Gastroesophageal sphincter (tissue), 4 donors: ENCODE measurements around the gene ADAR. TPM values are rescaled to one million over a fixed set of nuclear protein-coding genes. Genes with fewer than 3 reads are reported as not detected.

Experiments used
- ATAC-seq: fragments of 150-250 bp; one replicate; pipeline ENCODE4 v1.9.1; 2016; ENCODE audit warnings: mild to moderate bottlenecking, moderate library complexity
- H3K27ac ChIP-seq, 4 donors: fragments of 200-600 bp; sonication (generic) in 3 of 4; 1 replicate in 3 of 4; 2 replicates in 1 of 4; pipeline ENCODE4 v1.5.1; 2016 to 2019
- H3K27me3 ChIP-seq: fragments of 200-600 bp; sonication (generic); one replicate; pipeline ENCODE4 v1.5.1; 2019
- H3K36me3 ChIP-seq, 2 donors: fragments of 200-600 bp; sonication (generic); one replicate each; pipeline ENCODE4 v1.5.1; 2019; ENCODE audit warnings: control low read depth in 1 of 2
- H3K4me1 ChIP-seq, 3 donors: fragments of 200-600 bp; sonication (generic); 1 replicate in 2 of 3; 2 replicates in 1 of 3; pipeline ENCODE4 v1.5.1; 2016 to 2019; ENCODE audit warnings: control low read depth in 2 of 3
- H3K4me3 ChIP-seq, 2 donors: fragments of 200-600 bp; sonication (generic); one replicate each; pipeline ENCODE4 v1.5.1; 2019; ENCODE audit warnings: mild to moderate bottlenecking in 1 of 2, moderate library complexity in 1 of 2
- H3K9me3 ChIP-seq, 3 donors: fragments of 200-600 bp; sonication (generic); one replicate each; pipeline ENCODE4 v1.5.1; 2017 to 2019; ENCODE audit warnings: control low read depth in 2 of 3
- EP300 ChIP-seq: sonication (generic); formaldehyde crosslinking; IDR thresholded peaks from one replicate; pipeline ENCODE4 v1.6.1; 2017; ENCODE audit warnings: antibody characterized with exemption, mild to moderate bottlenecking
- POLR2A ChIP-seq, 2 donors: fragments of 450-650 bp; IDR thresholded peaks; one replicate each; pipeline ENCODE4 v1.6.1; 2017; ENCODE audit warnings: antibody characterized with exemption in 2 of 2, mild to moderate bottlenecking in 2 of 2, moderate library complexity in 1 of 2
- POLR2AphosphoS5 ChIP-seq: sonication (generic); formaldehyde crosslinking; IDR thresholded peaks from one replicate; pipeline ENCODE4 v1.6.1; 2017; ENCODE audit warnings: antibody characterized with exemption
- WGBS, 2 donors: methylation state at CpG; one replicate each; pipeline ENCODE4 v1.1.5; 2018; ENCODE audit warnings: low coverage in 1 of 2; 5-methylcytosine and 5-hydroxymethylcytosine counted together
- total RNA-seq, 4 donors: library from RNA; depleted of rRNA; stranded (reverse); fragments of >200 nt; gene quantifications; one replicate each; pipeline ENCODE4 v1.1.0, GENCODE V29; 2016
- TF ChIP-seq, protein P1 (sequence below), 4 experiments: fragments of 200-600 bp in 2 of 4; fragments of 450-650 bp in 2 of 4; sonication (generic) in 1 of 4; IDR thresholded peaks; one replicate each; pipeline ENCODE4 v1.5.1; 2017 to 2019; ENCODE audit warnings: antibody characterized with exemption in 4 of 4, mild to moderate bottlenecking in 2 of 4, moderate library complexity in 2 of 4

ADAR gene
- total RNA-seq, 4 donors from 2014 or later, result 71.0 to 108 (median 90.4) TPM

DNA sequence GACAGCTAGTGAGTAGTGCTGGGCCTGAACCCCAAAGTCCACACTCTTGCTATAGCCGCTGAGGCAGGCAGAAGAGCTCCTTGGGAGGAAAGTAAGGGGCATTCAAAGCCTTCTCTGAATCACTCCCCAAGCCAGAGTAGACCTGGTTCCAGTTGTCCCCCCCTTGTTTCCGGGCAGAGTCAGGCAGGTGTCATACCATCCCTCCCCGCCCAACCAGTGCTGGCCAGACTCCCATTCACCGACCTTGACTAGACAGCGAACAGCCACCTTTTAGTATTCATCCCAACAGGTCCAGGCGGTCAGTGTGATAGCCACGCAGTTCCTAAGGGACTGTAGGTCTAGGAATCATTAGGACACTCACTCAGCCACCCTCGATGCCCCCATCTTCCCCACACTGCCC, 28.6 kb downstream of the ADAR start:
- H3K27me3 ChIP-seq, result no peaks in the 10 kb centered on the region
- peaks cover 0 to 25% (median 4%) of the 10 kb centered on the region in 3 donors for H3K4me1 ChIP-seq
- no peaks in the 10 kb centered on the region for H3K9me3 ChIP-seq
- no peak overlapping the region for H3K4me3 ChIP-seq
- peaks cover 2 to 67% of the 10 kb centered on the region in 2 donors for H3K36me3 ChIP-seq
- 60 to 88% methylated on average over 1 to 6 of the region's 8 CpGs for WGBS, 2 donors
- no peak overlapping the region for H3K27ac ChIP-seq
- TF ChIP-seq, protein P1, sequence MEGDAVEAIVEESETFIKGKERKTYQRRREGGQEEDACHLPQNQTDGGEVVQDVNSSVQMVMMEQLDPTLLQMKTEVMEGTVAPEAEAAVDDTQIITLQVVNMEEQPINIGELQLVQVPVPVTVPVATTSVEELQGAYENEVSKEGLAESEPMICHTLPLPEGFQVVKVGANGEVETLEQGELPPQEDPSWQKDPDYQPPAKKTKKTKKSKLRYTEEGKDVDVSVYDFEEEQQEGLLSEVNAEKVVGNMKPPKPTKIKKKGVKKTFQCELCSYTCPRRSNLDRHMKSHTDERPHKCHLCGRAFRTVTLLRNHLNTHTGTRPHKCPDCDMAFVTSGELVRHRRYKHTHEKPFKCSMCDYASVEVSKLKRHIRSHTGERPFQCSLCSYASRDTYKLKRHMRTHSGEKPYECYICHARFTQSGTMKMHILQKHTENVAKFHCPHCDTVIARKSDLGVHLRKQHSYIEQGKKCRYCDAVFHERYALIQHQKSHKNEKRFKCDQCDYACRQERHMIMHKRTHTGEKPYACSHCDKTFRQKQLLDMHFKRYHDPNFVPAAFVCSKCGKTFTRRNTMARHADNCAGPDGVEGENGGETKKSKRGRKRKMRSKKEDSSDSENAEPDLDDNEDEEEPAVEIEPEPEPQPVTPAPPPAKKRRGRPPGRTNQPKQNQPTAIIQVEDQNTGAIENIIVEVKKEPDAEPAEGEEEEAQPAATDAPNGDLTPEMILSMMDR (IDR thresholded peaks at IDR 0.05), result no peak
- TF ChIP-seq POLR2A (IDR thresholded peaks at IDR 0.05) (no peak), POLR2AphosphoS5 (no peak), EP300 (no peak)
- no peak for ATAC-seq

DNA sequence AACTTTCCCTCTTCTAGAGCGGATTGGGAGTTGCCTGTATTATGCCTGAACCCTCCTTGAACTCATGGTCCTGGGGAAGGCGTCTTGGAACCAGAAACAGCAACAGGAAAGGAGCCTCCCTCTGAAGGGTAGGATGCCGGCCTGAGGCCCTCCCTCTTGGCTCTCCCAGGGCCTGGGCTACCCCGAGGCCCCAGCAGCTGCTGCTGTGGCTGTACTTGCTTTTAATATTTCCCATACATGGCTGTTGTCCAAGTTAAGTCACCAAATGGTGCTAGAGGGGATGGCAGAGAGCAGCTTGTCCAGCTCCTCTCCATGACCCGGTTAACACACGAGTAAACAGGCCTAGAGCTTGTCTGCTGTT, 29.9 kb downstream of the ADAR start:
- 13 to 35% methylated on average over 2 to 4 of the region's 6 CpGs for WGBS, 2 donors
- no peaks in the 10 kb centered on the region for H3K27me3 ChIP-seq
- peak overlapping the region in 1 of 4 donors; percentile 17 for H3K27ac ChIP-seq
- TF ChIP-seq, protein P1 (IDR thresholded peaks at IDR 0.05), result no peak
- TF ChIP-seq EP300, result no peak
- TF ChIP-seq POLR2A (IDR thresholded peaks at IDR 0.05), result no peak
- TF ChIP-seq POLR2AphosphoS5, result no peak
- H3K4me3 ChIP-seq, result no peak overlapping the region
- H3K4me1 ChIP-seq, result peaks cover 0 to 16% (median 4%) of the 10 kb centered on the region in 3 donors
- peaks cover 0 to 53% of the 10 kb centered on the region in 2 donors for H3K36me3 ChIP-seq
- H3K9me3 ChIP-seq, result no peaks in the 10 kb centered on the region
- peak; percentile 39 for ATAC-seq

DNA sequence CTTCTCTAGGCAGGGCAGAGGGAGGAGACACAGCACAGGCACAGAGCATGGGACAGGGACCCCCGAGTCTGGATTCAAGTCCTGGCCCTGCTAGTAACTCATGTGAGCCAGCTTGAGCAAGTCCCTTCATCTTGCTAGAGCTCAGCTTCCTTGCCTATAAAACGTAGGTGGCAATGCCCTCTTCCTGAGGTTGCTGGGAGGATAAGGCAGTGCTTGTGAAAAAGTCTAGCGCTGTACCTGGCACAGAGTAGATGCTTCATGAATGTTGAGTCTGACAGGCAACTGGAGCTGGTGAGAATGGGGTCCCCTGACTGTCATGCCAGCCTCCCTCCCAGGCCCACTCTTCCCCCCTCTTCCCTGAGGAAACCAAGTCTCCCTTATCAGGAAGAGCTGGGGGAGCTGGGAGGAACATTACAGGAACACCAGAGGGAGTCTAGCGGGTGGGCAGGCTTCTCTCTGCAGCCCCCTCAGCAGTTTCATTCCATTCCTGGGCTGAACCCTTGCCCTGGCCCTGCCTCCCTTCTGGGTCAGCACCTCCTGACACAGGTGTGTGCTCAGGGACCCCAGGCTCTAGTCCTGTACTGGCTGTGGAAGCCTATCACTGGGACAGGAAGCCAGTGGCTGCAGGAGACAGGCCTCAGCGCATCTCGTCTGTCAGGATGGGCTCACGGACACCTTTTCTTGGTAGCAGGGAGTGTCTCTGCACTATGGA, 30.5 kb downstream of the ADAR start:
- Histone ChIP-seq H3K27ac (peak overlapping the region in 1 of 4 donors; percentile 17), H3K36me3 (peaks cover 0 to 48% of the 10 kb centered on the region in 2 donors), H3K27me3 (peaks cover 3% of the 10 kb centered on the region), H3K4me1 (peaks cover 0 to 16% (median 4%) of the 10 kb centered on the region in 3 donors), H3K4me3 (no peak overlapping the region), H3K9me3 (no peaks in the 10 kb centered on the region)
- no CpG with 5 or more reads among the region's 7 CpGs for WGBS, 2 donors
- peak; percentile 6 for ATAC-seq
- no peak for TF ChIP-seq POLR2A (IDR thresholded peaks at IDR 0.05)
- TF ChIP-seq POLR2AphosphoS5, result no peak
- TF ChIP-seq, protein P1 (IDR thresholded peaks at IDR 0.05), result no peak
- TF ChIP-seq EP300, result no peak

DNA sequence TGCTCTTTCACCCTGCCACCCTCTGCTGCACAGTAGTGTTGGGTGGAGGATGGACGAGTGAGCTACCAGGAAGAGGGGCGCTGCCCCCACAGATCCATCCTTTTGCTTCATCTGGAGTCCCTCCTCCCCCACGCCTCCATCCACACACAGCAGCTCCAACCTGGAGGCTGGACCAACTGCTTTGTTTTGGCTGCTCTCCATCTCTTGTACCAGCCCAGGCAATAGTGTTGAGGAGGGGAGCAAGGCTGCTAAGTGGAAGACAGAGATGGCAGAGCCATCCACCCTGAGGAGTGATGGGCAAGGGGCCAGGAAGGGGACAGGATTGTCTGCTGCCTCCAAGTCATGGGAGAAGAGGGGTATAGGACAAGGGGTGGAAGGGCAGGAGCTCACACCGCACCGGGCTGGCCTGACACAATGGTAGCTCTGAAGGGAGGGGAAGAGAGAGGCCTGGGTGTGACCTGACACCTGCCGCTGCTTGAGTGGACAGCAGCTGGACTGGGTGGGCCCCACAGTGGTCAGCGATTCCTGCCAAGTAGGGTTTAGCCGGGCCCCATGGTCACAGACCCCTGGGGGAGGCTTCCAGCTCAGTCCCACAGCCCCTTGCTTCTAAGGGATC, 31.9 kb downstream of the ADAR start:
- H3K27ac ChIP-seq, result no peak overlapping the region
- ATAC-seq, result no peak
- peaks cover 0 to 34% of the 10 kb centered on the region in 2 donors for H3K36me3 ChIP-seq
- H3K27me3 ChIP-seq, result peaks cover 16% of the 10 kb centered on the region
- no peaks in the 10 kb centered on the region for H3K9me3 ChIP-seq
- H3K4me3 ChIP-seq, result no peak overlapping the region
- WGBS, 2 donors, result 70% methylated on average over 2 of the region's 8 CpGs; no CpG with 5 or more reads in 1 of the 2 donors
- peaks cover 0 to 16% (median 4%) of the 10 kb centered on the region in 3 donors for H3K4me1 ChIP-seq
- no peak for TF ChIP-seq EP300
- no peak for TF ChIP-seq POLR2A (IDR thresholded peaks at IDR 0.05)
- no peak for TF ChIP-seq POLR2AphosphoS5
- TF ChIP-seq, protein P1 (IDR thresholded peaks at IDR 0.05), result no peak
